SIG-M5 treated with dmso at 0.1 percent for 504 hours (cell line): ENCODE measurements around the gene ARV1.

Source experiments
- DNase-seq: peaks from one replicate; lab custom pipeline; 2025; ENCODE audit not compliant: unreplicated experiment; lab: John Stamatoyannopoulos, UW

ARV1 gene

DNA sequence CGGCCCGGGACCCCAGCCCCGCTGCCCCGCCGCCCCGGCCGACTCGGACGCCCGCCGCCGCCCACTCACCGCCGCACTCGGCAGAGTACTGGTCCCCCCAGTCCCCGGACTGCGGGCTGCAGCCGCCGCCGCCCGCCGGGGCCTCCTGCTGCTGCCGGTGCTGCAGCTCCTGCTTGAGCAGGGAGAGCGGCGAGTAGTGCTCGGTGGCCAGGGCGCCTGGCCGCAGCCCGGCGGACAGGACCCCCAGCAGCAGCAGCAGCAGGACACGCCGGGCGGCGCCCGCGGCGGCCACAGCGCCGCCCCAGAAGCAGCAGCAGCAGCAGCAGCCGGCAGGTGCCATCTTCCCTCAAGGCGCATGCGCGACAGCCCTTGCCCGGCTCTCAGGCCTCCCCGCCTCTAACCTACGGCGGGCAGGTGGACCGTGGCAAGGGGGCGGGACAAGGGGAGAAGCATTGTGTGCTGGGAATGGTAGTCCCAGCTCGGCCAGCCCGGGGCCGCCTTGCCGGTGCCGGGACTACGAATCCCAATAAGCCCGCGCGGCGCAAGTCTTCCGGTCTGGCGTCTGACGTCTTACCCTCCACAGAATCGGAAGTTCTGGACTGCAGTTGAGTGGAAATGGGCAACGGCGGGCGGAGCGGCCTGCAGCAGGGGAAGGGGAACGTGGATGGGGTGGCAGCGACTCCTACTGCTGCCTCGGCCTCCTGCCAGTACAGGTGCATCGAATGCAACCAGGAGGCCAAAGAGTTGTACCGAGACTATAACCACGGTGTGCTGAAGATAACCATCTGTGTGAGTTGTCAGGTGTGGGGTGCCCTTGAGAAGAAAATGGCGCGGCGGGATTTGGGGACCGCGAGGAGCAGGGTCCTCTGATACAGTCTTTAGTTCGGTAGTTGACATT lies at the start of gene ARV1, which contains the start of gene TTC13:
Gene ARV1, plus strand, starts transcription at position 604 of the 898 bp plus-strand sequence. Its CDS starts 12 bp downstream, at position 616.
Gene TTC13, minus strand, starts transcription at position 371 of the 898 bp plus-strand sequence. Its CDS starts 31 bp downstream, at position 340.
- DNase-seq: peak; percentile 99

DNA sequence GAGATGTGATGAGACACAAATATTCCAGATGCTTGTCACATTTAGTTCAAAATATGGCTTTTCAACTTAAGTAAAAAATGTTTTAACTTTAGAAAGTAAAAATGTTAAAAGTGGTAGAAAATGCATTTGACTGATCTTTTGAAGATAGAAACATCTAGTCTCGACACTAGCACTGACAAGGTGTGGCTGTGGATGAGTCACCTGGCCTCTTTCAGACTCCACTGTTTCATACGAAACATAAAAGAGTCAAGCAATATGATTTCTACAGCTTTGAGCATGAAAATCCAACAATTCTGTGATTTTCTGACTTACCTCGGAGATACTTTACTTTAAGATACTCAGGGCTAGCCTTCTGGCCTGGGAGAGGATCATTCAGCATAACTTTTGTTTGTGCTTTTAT lies 47.9 kb upstream of the ARV1 start:
- no peak for DNase-seq

DNA sequence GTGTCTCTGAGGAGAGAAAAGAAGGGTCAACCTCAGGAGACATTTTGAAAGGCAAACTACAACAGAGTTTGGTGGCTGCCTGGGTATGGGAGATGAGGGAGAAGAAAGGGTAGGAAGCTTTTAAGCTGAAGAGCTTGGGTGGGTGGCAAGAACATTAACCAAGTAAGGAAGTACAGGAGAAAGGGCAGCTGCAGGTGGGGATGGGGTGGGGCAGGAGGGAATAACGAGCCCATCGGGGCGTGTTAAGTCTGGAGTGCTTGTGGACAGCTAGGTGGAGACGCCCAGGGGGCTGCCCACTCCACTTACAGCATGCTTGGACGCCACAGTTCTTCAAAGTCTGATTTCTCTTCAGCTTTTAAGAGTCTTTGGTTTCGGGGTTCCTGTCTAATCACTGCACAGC lies 43.0 kb upstream of the ARV1 start:
- DNase-seq: no peak

DNA sequence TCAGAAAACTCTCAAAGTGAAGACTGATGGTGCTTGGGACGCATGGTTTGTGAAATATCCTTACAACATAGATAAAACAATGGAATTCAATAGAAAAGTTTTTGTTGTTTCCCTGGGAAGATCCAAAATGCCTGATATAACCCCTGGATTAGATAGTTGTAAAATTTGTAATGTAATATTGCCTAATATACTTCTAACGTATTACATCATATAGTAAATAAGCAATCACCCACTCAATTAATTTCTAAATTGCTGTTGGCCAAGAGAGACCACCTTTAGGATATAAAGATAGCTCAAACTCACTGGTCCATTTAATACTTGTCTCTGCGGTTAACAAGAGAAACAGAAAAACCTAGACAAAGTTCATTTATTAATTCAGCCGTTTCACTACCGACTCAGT lies 42.4 kb upstream of the ARV1 start:
- DNase-seq: no peak

DNA sequence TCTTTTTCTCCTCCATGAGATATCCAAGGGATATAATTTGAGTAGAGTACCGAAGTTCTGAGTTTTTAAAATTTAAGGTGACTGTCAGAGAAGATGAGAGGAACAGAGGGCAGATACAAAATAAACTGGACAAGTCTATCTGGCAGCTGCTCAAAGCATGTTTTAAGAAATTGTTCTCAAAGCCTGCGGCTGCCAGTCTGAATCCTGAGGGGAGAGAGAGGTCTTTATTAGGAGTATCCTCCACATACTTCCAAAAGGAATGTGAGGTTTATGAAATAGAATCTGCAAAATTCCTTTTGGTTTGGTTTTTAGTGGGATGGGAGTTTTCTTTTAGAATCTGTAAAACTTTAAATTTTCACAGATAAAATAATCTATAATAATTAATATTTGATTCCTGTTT lies 41.5 kb upstream of the ARV1 start:
- no peak for DNase-seq

DNA sequence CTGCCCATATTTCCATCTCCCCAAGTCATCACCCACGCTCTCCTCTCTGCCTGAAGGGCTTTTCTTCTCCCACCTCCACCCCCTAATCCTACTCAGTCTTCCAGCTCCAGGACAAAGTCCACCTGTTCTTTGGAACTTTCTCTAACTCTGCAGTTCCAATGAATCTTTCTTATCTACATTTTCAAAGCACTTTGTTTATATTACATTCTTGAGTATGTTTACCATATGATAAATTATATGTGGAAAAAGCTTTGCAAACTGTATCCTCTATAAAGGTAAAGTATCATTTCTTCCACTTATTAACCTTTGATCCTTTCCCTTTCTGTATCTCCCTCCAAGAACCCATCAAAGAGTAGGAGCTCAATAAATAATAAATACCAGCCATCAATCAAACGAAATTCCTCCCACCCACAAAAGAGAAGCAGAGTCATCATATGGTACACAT lies 39.9 kb upstream of the ARV1 start:
- DNase-seq: no peak

DNA sequence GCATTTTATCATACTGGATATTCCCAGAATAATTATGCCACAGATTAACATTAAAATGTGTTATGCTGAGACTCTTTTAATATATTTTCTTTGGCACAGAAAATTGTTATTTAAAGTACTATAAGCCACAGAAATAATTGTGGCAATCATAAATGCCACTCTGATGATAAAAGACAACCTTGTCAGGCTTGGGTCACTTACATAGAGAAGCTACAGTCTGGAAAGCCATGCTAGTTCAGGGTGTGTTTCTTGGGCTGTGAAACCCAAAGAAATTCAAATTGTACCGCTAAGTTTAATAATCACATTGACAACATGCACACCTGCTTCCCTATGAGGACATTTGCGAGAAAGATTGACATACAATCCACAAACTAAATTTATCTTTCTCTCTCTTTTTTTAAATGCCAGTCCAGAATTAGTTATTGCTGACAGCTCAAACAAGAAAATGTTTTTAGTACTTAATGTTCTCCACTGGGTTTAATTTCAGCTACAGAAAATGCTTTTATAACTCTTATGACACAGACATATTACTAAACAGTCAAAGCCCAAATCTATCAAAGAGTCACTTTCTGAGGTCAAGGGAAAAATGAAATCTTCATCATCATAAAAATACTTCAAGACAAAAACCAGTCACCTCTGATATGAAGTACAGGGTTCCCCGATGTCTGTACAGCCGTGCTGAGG lies 38.9 kb upstream of the ARV1 start:
- no peak for DNase-seq

DNA sequence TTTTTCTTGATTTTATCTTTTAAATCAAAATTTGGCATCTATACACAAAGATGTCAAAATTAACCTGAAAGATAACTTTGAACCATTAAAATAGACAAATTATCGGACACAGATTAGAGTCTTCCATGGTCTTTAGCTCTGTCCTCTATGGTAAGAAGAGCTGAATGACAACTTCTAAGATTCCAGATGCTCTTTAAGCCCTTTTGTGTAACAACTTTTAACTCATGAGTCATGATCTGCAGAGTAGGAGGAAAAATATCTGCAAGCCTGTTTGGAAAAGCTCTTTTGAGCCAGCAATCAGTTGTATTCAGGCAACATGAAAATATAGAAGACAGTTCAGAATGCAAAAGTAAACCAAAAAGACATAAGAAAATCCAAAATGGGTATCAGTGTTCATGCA lies 38.0 kb upstream of the ARV1 start:
- DNase-seq: no peak

DNA sequence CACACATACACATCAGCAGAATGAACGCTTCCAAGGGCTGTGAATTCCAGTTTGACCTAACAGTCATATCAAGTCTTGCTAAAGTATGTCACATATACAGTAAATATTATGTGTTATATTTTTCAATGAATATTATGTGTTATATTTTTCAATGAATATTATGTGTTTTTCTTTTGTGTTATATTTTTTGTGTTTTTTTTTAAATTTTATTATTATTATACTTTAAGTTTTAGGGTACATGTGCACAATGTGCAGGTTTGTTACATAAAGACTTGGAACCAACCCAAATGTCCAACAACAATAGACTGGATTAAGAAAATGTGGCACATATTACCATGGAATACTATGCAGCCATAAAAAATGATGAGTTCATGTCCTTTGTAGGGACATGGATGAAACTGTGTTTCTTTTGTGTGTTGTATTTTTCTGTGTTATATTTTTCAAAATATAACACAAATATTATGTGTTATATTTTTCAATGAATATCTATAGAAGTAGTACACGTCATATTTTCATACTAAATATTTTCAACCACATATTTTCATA lies 35.8 kb upstream of the ARV1 start:
- no peak for DNase-seq

DNA sequence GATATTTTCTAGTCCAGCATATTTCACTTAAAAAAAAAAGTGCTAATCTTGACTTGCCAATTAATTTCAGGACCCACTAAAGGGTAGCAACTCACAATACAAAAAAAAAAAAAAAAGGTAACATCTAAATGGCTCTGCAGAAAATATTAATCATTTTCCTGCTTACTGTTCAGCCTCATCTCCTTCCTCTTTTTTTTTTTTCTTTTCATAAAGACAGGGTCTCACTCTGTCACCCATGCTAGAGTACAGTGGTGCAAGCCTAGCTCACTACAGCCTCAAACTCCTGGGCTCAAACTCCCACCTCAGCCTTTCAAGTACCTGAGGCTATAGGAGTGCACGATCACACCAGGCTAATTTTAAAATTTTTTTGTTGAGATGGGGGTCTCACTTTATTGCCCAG lies 30.6 kb upstream of the ARV1 start:
- DNase-seq: no peak

DNA sequence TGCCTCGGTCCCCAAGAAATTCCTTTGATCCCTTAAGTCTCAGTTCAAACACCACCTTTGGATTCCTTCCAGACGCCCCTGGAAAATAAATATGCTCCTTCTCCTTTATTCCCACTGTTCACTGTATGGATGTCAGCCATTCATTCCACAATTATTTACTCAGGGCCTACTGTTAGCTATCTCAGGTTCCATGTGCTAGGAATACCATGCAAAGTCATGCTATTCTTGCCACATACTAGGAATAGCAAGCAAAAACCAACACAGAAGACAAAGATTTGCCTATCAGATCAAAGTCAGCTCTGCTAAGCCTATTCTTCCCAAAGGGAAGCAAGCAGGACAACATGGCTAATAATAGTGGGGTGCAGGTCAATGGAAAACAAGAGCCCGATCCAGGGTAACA lies 30.0 kb upstream of the ARV1 start:
- no peak for DNase-seq

DNA sequence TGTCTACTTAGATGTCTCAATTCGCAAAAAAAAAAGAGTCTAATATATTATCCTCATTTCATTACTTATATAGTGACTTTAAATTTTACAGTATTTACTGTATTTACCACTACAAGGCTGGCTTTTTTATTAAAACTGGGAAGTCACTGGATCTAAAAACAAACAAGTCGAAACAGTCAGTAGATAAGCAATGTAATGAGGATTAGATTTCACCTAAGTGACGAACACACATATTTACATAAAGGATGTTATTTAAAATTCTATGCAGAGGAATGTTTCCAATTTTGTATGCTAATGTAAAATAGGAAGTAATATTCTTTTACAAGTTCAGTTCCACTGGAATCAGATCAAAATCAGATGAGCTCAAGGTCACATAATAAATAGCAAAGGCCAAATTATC lies 28.5 kb upstream of the ARV1 start:
- DNase-seq: no peak

DNA sequence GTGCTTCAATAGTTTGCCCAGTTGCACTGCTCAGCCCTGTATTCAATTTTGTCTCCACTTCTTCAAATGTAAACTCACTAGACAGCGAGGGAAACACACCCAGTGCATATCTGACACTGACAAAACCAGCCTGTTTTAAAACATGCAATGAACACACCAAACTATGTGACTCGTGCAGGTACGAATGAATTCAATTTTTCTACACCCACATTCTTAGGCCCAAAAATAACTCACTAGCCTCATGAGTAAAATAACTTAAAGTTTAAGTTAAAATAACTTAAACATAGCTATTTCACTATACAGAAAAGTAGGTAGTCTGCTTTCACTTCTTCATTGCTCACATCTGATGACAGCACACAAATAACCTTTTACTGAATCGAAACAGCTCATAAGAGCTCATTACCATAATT lies 21.3 kb upstream of the ARV1 start:
- no peak for DNase-seq

DNA sequence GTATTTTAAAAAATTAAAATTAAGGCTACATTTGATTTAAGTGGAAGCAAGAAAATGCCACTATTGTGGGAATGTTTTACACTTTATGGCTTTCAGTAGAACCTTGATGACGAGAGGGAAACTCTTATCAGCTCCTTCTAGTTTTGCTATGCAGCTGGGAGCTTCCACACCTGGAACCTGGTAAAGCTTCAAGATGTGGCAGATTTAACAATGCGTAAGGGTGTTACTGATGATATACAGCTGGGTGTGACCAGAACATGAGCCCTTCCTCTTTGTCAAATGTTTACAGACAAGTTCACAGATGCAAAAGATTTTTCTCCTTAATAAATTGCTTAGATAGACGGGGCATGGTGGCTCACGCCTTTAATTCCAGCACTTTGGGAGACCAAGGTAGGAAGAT lies 20.5 kb upstream of the ARV1 start:
- DNase-seq: no peak

DNA sequence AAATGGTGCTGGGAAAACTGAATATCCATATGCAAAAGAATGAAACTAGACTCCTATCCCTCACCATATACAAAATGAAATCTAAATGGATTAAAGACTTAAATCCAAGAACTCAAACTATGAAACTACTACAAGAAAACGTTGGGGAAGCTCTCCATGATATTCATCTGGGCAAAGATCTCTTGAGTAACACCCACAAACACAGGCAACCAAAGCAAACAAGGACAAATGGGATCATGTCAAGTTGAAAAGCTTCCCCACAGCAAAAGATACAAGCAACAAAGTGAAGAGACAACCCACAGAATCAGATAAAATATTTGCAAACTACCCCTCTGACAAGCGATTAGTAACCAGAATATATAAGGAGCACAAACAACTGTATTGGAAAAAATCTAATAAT lies 14.0 kb upstream of the ARV1 start:
- no peak for DNase-seq

DNA sequence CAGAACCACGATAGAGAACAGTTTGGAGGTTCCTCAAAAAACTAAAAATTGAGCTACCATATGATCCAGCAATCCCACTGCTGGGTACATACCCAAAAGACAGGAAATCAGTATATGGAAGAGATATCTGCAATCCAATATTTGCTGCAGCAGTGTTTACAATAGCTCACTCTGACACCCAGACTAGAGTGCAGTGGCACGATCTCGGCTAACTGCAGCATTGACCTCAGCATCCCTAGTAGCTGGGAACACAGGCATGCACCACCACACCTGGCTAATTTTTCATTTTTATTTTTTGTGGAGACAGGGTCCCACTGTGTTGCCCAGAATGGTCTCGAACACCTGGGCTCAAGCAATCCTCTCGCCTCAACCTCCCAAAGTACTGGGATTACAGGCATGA lies 13.4 kb upstream of the ARV1 start:
- no peak for DNase-seq

DNA sequence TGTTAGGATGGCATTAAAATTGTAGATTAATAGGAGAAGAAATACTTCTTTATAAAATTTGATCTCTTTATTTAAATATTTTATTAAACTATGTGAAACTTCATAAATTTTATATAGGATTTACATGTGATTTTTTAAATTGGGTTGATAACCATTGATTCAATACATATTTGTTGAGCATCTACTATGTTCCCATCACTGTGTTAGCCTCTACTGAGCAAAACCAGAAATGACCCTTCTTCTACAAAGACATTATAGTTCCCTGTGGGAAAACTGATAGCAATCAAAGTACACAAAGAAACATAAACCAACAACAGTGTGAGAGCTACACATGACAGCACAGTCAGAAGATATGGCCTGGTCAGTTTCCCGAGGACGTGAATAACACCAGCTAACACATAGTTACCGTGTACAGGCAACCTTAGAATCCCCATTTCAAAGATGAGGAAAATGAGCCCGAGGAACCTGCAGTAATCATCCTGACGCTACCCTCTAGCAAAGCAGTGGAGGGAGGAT lies 12.5 kb upstream of the ARV1 start:
- DNase-seq: no peak

DNA sequence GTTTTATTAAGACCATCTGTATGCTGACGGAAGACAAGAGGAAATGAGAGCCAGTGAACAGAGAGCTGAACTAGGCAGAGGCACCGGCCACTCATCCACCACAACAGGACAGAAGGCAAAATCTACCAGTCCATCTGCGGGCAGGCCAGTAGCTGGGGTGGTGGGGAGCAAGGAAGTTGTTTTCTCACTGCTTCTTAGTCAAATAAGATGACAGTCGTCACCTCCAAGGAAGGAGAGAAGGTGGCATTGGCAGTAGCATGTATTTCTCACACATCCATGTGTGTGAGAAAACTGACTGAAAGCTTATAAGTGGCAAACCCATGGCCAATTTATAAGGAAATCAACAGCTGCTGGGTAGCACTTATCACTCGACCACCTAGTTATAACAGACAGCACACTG lies 8.5 kb upstream of the ARV1 start:
- DNase-seq: no peak

DNA sequence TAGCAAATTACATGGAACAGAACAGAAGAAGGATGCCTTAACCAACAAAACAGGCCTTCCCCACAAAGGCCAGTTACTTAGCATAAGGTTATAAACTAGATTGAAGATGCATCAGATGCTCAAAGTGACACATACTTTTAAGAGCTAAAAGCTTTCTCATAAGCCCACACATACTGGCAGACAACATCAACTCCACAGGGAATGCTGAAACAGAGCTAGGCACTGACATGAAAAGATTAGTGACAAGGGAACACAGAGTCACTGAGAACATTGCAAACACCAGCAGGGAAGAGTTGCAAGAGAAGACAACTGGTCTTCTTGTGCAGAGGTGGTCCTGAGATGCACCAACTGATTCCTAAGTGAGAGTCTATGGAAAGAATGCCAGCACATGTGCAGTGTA lies 7.1 kb upstream of the ARV1 start:
- DNase-seq: no peak

DNA sequence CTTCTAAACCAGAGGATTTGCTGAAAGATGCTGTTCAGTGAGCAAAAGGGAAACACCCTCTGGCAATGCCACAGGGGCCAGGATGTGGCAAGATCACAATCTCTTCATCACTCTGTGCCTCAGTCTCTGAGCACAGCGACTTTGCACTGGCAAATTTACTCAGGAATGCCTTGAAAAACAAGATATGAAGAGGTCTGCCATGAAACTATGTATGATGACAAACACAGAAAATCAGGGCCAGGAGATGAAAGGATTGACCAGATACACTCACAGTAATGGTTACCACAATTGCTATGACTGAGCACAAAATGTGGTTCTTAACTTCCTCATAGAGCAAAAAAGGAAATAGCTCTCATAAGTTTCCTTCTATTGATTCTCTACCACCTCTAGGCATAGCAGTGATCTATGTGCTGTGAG lies 6.0 kb upstream of the ARV1 start:
- peak; percentile 88 for DNase-seq

DNA sequence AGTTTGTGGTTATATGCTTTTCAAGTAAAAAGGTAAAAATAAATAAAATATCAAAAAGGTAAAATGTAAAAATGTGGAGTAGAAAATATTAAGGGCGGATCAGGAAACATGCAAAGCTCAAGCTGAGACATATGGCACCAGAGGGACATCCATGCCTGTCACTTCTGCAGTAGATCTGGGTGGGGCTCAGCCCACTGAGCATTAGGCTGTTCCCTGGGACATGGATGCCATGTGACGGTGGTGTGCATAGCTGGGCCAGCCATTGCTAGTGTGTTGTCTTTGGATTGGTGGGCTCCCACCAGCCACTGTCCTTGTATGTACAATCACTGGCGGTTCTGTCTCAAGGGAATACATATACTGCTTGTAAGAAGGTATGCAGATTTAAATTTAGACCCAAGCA lies 3.3 kb upstream of the ARV1 start:
- DNase-seq: no peak

DNA sequence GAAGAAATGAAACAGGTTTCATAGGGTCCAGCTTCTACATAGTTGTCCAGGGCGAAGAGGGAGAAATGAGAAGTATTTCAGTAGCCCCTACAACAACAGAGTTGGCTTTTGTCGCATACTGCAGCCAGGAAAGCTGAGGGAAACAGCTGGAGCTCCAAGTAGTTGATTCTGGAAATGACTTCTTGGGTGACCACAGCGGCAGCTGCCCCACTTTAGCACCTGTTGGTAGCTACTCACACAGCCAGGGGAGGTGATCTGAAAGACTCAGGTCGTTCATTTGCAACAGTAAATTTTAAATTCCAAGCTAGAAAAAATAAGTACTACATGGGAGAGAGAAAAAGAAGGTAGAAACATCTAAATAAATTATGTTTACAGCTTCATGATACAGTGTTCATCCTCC lies 2.5 kb upstream of the ARV1 start:
- no peak for DNase-seq
